CD4-positive, alpha-beta T cell treated with Interleukin-4 for 4 hours (primary cell): Measurements from ENCODE around the gene TMC6.
"Not testable (repeated sequence)": the region's sequence is repeated elsewhere in the genome, so short reads cannot be mapped to it uniquely, and the experiment has no call there.

Experiments used
- DNase-seq: peaks from one replicate; pipeline ENCODE4 v3.0.0-alpha.2; 2020

TMC6 gene

DNA sequence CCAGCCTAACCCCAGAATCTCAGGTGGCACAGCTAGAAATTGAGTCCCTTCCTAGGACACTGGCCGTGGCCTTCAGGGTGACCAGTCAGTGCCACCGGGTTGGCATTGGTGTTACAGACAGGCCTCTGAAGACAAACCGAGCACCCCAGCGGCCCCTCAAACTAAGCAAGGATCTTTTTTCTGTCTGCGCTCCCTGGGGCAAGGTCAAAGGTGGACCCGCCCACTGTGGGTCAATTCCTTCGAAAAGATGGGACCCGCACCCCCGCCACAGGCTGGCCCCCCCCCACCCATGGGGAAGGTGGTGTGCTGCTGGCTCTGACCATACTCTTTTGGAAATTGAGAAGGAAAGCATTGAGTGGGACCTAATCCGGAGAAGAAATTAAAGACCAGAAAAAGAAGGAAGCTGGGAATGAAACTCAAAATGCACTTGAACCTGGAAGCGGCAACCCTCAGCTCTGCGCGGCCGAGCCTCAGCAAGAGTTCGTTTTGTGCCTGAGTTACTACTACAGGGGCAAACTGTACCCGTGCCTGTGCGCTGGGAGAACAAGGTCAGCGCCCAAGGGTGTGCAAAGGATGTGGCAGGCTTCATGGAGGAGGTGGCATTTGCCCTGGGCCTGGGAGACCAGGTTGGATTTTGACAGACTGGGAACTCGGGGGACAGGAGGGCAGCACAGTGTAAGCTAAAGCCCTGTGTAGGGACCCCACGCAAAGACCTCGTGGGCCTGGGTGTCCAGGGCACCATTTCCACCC is 20.4 kb downstream of the TMC6 start:
- DNase-seq: no peak

DNA sequence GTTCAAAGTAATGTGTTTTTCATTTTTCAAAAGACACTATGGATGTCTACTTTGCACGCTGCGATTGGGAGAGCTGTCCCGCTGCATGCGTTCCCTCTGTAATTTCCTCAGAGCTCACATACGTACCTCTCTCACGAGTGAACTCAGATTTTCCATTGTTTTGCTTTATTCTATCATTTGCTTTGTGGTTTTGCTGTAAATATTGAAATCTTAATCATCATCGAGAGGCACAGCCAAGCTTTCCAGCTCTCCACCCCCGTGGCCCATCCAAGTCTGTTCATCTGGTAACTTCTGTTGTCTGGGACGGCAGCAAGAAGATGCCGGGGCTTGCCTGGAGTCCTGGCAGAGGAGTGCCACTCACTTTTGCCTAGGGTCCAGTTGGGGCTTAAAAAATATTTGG is 21.1 kb downstream of the TMC6 start:
- DNase-seq: no peak

DNA sequence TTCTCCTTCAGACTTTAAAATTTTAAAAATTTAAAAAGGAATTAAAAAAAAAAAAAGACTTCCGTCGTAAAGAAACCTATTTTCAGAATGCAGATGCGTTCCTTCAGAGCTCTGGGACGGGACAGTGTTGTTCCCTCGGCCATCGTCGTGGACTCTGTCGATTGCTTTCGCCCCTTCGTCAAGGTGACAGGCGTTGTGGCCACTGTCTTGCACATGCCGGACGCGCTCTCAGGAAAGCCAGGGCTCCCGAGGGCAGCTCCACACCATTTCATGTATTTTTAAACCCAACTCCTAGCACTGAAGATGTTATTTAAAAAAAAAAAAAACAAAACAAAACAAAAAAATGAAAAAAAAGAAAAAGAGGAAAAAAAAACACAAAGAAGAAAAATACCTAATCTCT is 22.3 kb downstream of the TMC6 start:
- no peak for DNase-seq

DNA sequence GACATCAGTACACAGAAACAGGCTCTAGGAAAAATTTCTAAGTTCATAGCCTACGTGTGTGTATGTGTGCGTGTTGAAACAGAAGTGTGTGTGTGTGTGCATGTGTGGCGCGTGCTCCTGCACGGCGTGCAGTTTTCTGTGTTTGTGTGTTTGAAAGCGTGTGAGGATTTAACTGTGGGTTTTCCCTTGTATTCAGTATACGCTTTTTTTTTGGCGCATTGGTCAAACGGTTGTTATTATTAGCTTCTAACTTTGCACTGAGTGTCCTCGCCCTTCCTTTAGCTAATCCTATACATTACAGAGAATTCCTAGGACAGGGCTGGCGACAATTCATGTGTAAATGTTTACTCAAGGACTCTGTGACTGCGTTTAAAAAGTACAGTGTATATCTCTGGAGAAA is 23.0 kb downstream of the TMC6 start:
- no peak for DNase-seq

DNA sequence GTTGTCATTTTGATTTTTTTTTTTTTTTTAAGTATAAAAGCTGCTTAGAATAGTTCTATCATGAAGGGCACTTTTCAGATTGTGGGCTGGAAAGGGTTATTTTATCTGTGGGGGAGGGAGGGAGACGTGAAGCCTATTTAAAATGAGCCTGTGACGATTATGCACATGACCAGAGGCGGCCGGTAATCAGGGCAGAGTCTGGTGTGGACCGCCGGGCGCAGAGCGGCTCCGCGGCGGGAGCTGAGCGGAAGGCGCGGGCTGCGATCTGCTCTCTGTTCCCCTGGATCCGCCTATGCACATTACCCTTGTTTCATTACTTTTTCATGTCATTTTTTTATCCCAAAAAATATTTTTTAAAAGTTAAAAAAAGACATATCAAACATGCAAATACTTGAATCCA is 23.5 kb downstream of the TMC6 start:
- DNase-seq: no peak

DNA sequence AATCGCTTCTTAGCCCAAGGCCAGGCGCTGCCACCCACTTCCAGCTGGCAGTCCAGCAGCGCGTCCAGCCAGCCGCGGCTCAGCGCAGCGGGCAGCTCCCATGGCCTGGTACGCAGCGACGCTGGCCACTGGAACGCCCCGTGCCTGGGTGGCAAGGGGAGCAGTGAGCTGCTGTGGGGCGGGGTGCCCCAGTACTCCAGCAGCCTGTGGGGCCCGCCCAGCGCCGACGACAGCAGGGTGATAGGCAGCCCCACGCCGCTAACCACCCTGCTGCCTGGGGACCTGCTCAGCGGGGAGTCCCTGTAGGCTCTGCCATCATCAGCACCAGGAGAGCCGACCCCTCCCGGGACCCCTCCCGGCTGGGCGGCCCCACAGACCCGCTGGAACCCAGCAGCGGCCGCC is 24.0 kb downstream of the TMC6 start:
- DNase-seq: no peak

DNA sequence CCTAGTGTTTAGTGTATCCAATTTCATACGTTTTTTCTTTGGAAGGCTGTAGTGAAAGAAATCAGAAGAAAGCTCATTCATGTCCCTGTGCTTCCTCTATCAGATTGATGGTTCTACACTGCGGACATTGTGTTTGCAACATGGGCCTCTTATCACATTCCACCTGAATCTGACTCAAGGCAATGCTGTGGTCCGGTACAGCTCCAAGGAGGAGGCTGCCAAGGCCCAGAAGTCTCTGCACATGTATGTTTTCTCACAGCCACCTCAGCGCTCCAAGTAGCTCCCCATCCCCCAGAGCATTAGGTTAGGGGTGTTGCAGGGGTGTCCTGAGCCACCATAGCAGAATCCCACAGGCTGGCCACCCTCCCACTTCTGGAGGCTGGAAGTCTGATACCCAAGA is 25.2 kb downstream of the TMC6 start:
- no peak for DNase-seq

DNA sequence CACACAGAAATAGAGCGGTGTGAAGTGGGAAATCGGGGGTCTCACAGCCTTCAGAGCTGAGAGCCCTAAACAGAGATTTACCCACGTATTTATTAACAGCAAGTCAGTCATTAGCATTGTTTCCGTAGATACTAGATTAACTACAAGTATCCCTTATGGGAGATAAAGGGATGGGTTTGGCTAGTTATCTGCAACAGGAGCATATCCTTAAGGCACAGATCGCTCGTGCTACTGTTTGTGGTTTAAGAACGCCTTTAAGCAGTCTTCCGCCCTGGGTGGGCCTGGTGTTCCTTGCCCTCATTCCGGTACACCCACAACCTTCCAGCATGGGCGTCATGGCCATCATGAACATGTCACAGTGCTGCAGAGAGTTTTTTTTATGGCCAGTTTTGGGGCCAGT is 27.0 kb downstream of the TMC6 start:
- DNase-seq: no peak

DNA sequence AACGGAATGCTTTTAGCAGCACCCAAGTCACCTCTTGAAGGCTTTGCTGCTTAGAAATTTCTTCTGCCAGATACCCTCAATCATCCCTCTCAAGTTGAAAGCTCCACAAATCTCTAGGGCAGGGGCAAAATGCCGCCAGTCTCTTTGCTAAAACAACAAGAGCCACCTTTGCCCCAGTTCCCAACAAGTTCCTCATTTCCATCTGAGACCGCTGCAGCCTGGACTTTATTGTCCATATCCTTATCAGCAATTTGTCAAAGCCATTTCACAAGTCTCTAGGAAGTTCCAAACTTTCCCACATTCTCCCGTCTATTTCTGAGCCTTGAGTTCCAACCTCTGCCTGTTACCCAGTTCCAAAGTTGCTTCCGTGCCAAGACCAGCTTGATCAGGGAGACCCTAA is 27.4 kb downstream of the TMC6 start:
- no peak for DNase-seq

DNA sequence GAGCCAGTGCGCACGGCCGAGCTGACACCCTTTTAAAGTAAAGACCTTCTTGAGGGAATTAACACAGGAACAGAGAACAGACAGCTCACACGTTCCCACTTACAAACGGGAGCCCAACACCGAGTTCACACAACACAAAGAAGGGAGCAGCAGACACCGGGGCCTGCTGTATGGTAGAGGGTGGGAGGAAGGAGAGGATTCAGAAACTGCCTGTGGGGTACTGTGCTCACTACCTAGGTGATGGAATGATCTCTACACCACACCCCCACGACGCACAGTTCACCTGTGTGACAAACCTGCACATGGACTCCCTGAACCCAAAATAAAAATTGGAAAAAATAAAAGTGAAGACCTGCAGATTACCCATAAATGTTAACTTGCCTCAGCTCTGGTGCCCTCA is 32.5 kb downstream of the TMC6 start:
- no peak for DNase-seq

DNA sequence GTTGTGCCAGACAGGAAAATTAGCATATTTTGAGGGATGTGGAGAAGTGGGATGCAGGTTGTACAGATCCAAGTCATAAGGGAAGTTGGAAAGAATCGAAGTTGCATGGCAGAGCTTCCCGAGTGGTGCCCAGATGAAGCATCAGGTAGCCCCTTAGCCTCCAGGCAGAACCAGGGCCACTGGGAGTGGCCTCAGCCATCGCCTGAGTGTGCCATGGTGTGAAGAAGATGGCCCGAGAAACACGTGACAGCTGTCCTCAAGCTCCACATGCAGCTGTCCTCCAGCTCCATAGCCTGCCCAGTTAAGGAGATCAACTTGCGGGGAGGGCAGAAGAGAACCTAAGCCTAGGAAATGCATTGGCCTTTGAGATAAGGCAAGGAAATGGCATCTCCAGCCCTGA is 33.5 kb downstream of the TMC6 start:
- no peak for DNase-seq

DNA sequence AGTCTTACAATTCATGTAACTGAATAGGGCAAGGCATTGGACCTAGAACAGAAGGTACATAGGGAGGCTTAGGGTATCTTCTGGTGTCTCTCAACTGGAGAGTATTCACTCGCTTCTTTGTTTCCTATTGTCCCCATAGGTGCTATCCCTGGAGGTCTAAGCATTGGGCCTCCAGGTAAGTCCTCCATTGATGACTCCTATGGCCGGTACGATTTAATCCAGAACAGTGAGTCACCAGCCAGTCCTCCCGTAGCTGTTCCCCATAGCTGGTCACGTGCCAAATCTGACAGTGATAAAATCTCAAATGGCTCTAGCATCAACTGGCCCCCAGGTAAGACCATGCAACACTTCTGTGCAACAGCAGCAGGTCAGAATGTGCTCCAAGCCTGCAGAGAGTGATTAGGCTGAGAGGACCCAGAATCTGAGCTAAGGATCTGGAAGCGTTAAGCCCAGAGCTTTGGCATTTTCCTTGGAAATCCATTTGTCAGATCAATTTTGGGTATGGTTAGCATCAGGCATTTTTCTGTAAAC is 35.7 kb downstream of the TMC6 start:
- DNase-seq: no peak

DNA sequence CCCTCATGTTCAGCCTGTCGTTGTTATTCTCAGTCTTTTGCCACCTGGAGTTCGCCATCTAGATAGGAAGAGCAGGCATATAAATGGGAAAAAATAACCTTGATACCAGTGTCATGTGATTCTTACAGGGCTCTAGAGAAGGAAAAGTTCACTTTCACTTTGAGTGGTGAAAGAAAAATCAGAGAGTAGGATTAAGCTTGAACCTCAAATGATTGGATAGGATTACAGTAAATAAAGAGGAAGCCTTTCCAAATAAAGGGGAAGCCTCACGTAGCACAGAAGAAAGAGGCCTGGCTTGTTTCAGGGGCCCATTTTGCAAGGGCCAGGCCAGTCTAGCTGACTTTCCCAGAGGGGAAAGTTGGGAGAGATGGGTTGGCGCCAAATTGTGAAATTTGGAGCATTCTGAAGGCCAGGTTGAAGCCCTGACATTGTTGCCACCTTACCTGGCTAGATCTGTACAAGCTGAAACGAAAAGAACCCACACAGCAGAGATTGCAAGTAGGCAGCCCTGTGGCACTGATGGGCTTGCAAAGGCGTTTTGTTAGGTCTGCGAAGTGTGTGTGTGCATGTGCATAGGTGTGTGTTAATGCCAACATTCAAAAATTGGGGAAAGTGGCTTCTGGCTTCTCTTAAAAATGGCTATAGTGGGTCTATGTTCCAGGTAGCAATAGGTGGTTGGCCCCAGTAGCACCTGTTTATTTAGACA is 38.8 kb downstream of the TMC6 start:
- DNase-seq: no peak

DNA sequence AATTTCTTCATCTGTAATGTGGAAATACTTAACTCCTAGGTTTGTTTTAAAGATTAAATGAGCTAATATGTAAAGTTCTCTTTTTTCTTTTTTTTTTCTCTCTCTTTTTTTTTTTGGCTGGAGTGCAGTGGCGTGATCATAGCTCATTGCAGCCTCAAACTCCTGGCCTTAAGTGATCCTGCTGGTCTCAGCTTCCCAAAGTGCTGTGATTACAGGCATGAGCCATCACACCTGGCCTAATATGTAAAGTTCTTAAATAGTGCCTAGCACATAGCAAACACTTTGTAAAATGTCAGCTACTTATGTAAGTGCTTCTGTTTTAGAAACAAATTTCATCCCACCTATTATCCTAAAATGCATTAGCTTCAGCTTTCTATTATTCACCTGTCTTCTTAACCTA is 40.0 kb downstream of the TMC6 start:
- DNase-seq: no peak

DNA sequence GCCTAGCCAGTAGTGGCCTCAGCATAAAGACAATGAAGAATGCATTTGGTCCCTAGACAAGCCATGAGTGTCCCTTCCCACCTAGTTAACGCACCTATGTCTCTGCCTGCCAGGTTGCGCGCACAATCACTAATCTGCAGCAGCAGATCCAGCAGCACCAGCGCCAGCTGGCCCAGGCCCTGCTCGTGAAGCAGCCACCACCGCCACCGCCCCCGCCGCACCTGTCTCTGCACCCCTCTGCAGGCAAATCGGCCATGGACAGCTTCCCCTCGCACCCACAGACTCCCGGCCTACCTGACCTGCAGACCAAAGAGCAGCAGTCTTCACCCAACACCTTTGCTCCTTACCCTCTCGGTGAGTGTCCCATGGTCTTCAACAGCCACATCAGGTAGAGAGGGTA is 41.8 kb downstream of the TMC6 start:
- DNase-seq: no peak

DNA sequence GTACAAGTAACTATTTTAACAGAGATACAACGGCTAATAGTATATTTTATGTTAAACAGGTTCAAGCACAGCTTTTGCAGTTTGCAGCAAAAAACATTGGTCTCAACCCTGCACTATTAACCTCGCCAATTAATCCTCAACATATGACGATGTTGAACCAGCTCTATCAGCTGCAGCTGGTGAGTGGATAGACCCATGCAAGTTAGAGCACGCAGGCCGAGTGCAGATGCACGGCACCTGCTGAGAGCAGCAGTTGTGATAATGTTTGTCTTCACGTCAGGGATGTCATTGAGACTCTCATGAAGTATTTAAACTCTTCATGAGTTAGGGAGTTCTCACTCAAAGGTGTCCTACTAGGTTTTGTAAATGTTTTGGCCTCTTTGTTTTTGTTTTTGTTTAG is 45.6 kb downstream of the TMC6 start:
- no peak for DNase-seq

DNA sequence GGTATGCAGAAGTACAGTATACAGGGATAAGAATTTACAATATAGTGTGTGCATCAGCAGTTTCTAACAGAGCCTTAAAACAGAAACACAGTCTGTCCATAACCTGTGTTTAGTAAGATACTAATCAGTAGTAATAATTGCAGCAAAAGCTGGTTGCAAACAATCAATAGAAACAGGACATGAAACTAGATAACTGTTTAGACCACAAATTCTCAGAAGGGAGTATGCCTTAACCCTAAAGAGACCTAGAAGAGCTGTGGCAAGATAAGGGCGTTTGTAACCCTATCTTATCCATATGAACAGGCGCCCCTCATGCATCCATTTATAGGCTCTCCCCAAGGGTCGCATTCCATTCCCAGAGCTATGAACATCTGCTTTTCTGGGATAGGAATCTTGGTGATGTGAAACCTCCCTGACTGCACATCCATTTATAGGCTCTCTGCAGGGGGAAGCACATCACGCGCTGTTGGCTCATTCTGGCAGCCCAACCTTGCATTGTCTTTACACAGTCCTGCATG is 46.1 kb downstream of the TMC6 start:
- DNase-seq: not testable (repeated sequence)

DNA sequence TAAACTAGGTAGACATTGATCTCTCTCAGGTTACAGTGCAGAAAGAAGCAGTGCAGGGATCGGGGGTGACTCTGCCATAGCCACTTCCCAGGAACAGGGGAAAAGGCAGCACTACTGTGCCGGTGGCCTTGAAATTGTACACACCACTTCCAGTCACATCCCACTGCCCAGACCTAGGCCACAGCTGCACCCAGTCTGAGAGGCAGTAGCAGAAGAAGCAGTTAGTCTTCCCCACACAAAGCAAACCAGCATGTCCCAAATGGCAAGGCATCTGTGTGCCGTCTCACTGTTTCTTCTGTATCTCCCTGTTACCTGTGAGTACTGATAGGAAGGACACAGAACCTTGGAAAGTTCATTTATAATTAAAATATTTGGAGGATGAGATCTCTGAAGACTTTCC is 47.0 kb downstream of the TMC6 start:
- no peak for DNase-seq

DNA sequence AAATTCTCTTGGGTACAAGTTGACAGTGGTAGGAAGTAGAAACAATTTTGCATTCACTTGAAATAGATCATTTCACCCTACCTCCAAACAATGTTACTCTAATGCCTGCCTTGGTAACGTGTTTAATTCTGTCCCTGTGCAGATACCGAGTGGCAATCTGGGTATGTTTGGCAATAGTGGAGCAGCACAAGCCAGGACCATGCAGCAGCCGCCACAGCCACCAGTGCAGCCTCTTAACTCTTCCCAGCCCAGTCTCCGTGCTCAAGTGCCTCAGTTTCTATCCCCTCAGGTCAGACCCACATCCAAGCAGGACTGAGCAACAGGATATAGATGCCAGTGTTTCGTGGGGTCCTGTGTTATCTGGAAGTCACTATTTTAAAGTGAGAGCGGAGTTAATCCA is 49.3 kb downstream of the TMC6 start:
- DNase-seq: no peak

DNA sequence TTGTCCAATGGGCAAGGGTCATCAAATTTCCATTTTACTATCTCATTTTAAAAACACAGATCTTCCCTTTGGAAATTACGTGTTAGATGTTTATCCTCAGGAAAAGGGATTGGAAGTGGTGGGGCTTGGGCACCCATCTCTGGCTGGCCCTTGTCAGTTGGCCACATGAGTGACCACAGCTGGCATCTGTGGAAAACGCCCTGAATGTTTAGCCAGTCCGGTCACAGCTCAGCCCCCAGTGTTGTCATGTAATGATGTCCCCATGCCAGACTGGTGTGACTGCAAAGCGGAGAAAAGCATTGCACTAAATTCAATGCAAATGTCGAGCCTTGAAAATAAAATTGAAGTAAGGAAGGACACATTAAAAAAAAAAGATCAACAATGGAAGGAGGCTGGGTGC is 53.0 kb downstream of the TMC6 start:
- DNase-seq: no peak

DNA sequence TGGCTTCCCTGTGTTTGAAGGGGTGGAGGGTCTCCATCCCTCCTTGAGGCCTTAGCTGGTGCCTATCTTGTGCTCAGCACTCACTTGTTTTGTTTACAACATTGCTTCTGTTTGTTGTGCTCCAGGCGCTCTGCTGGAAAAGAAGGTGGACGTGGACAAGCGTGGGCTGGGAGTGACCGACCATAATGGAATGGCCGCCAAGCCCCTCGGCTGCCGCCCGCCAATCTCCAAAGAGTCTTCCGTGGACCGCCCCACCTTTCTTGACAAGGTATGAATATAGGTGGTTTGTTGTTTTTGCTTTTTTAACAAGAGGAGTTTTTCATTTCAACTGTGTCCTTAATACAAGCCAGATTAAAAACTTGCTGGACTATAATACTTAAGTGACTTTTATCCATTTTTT is 53.5 kb downstream of the TMC6 start:
- DNase-seq: no peak

DNA sequence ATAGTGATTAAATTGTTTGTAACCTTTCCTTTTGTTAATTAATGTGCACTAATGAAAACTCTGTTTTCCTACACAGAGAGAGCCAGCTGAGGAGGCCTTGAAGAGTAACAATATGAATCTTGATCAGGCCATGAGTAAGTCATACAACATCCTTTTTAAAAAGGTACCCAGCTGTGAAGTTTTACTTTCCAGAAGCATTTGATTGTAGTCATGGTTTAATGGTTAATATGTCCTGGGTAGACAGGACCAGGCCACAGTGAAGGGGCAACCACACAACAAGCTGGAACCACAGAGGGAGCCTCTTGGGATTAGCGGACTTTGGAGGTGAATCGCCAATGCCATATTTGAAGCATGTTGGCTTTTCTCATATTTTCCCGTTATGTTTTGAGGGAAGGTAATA is 55.6 kb downstream of the TMC6 start:
- no peak for DNase-seq

DNA sequence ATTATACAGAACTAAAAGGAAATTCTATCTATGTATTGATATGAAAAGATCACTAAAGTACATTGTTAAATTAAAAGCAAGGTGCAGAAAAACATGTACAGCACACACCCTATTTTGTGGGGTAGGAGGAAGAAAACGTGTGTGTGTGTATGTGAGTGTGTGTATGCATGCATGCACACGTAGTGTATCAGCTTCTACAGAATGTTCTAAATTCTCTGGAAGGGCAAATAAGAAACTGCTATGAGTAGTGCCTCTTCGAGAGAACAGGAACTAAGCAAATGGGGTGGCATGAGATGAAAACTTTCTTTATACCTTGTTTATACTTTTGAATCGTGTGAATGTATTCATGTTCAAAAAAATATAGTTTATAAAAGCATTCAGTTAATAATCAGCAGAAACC is 58.9 kb downstream of the TMC6 start:
- DNase-seq: no peak

DNA sequence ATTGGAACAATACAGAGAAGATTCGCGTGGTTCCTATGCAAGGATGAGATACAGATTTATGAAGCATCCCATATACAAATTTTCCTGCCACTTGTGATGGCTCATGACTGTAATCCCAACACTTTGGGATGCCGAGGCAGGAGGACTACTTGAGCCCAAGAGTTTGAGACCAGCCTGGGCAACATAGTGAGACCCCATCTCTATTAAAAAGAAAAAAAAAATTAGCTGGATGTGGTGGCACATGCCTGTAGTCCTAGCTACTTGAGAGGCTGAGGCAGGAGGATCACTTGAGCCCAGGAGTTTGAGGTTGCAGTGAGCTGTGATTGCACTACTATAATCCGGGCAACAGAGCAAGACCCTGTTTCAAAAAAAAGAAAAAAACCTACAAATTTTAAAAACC is 61.6 kb downstream of the TMC6 start:
- not testable (repeated sequence) for DNase-seq

DNA sequence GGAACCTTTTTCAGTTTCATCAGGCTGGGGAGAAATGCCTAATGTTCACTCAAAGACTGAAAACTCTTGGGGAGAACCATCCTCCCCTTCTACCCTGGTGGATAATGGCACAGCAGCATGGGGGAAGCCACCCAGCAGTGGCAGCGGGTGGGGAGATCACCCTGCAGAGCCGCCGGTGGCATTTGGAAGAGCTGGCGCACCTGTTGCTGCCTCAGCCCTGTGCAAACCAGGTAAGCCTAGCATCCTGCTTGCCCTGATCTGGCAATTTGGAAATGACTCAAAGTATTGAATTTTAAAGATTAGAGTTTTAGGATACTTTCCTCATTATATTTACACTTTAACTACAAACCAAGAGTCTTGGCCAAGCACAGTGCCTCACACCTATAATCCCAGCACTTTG is 63.8 kb downstream of the TMC6 start:
- DNase-seq: no peak
